Loucy (cell line): Measurements from ENCODE around the gene C7orf57.

Experiments used
- H2AFZ ChIP-seq: fragments of 200-600 bp; sonication (generic); 2 replicates; pipeline ENCODE4 v1.6.0; 2016; ENCODE audit warnings: antibody characterized with exemption, mild to moderate bottlenecking, low read length, moderate library complexity
- H3F3A ChIP-seq: fragments of 200-600 bp; 2 replicates; pipeline ENCODE4 v1.6.0; 2016; ENCODE audit warnings: antibody characterized with exemption, low read depth, mild to moderate bottlenecking
- H3K27me3 ChIP-seq: fragments of 200-600 bp; sonication (generic); 2 replicates; pipeline ENCODE4 v1.6.1; 2014; ENCODE audit warnings: low read length, mild to moderate bottlenecking; ENCODE audit not compliant: insufficient read depth, poor library complexity, severe bottlenecking
- H3K36me3 ChIP-seq: fragments of 200-600 bp; sonication (generic); 2 replicates; pipeline ENCODE4 v1.6.1; 2016; ENCODE audit warnings: low read length; ENCODE audit not compliant: insufficient read depth
- H3K4me1 ChIP-seq: fragments of 200-600 bp; sonication (generic); 2 replicates; pipeline ENCODE4 v1.5.1; 2014; ENCODE audit warnings: low read length, mild to moderate bottlenecking; ENCODE audit not compliant: insufficient read depth, poor library complexity, severe bottlenecking
- H3K4me2 ChIP-seq: fragments of 200-600 bp; sonication (generic); 2 replicates; pipeline ENCODE4 v1.6.0; 2014; ENCODE audit warnings: antibody characterized with exemption, low read length, low read depth, mild to moderate bottlenecking; ENCODE audit not compliant: poor library complexity, severe bottlenecking
- H3K4me3 ChIP-seq: fragments of 200-600 bp; sonication (generic); 2 replicates; pipeline ENCODE4 v1.5.1; 2014; ENCODE audit warnings: low read length, mild to moderate bottlenecking, mixed read lengths; ENCODE audit not compliant: poor library complexity, severe bottlenecking
- H3K79me2 ChIP-seq: fragments of 200-600 bp; sonication (generic); 2 replicates; pipeline ENCODE4 v1.6.1; 2014; ENCODE audit warnings: low read length; ENCODE audit not compliant: insufficient read depth
- H3K9ac ChIP-seq: fragments of 200-600 bp; sonication (generic); 2 replicates; pipeline ENCODE4 v1.6.0; 2014; ENCODE audit warnings: mild to moderate bottlenecking, low read depth, low read length, moderate library complexity; ENCODE audit not compliant: poor library complexity, severe bottlenecking
- H3K9me2 ChIP-seq: fragments of 200-600 bp; sonication (generic); replicated peaks from 2 replicates; pipeline ENCODE4 v1.6.1; 2016; ENCODE audit warnings: low read depth, low read length, mixed read lengths
- H3K9me3 ChIP-seq: fragments of 200-600 bp; sonication (generic); 2 replicates; pipeline ENCODE4 v1.6.1; 2014; ENCODE audit warnings: mild to moderate bottlenecking, antibody characterized with exemption, low read length, low read depth; ENCODE audit not compliant: insufficient read depth
- H4K20me1 ChIP-seq: fragments of 200-600 bp; sonication (generic); 2 replicates; pipeline ENCODE4 v1.6.0; 2014; ENCODE audit warnings: antibody characterized with exemption, low read length, mild to moderate bottlenecking; ENCODE audit not compliant: insufficient read depth, poor library complexity, severe bottlenecking
- EZH2phosphoT487 ChIP-seq: fragments of 200-600 bp; IDR thresholded peaks from 2 replicates; pipeline ENCODE4 v1.6.1; 2018; ENCODE audit warnings: antibody characterized with exemption, mild to moderate bottlenecking, moderate library complexity, borderline replicate concordance
- TF ChIP-seq, protein P1 (sequence below): fragments of 200-600 bp; sonication (generic); conservative IDR thresholded peaks from 2 replicates; pipeline ENCODE4 v1.5.1; 2014; ENCODE audit warnings: mild to moderate bottlenecking, antibody characterized with exemption, low read length

The C7orf57 gene

DNA sequence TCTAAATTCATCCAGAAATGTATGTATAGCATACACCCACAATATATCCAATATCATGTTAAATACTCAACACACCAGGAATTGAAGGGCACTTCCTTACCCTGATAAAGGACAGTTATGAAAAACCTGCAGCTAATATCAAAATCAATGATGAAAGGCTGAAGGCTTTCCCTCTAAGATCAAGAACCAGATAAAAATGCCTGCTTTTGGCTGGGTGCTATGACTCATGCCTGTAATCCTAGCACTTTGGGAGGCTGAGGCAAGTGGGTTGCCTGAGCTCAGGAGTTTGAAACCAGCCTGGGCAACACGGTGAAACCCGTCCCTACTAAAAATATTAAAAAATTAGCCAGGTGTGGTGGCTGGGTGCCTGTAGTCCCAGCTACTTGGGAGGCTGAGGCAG lies 32.1 kb downstream of the C7orf57 start:
- Histone ChIP-seq H3K9me2 (no peaks in the 10 kb centered on the region), H3K9ac (no peak overlapping the region)
- TF ChIP-seq, protein P1, sequence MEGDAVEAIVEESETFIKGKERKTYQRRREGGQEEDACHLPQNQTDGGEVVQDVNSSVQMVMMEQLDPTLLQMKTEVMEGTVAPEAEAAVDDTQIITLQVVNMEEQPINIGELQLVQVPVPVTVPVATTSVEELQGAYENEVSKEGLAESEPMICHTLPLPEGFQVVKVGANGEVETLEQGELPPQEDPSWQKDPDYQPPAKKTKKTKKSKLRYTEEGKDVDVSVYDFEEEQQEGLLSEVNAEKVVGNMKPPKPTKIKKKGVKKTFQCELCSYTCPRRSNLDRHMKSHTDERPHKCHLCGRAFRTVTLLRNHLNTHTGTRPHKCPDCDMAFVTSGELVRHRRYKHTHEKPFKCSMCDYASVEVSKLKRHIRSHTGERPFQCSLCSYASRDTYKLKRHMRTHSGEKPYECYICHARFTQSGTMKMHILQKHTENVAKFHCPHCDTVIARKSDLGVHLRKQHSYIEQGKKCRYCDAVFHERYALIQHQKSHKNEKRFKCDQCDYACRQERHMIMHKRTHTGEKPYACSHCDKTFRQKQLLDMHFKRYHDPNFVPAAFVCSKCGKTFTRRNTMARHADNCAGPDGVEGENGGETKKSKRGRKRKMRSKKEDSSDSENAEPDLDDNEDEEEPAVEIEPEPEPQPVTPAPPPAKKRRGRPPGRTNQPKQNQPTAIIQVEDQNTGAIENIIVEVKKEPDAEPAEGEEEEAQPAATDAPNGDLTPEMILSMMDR, result no peak
- no peak for TF ChIP-seq EZH2phosphoT487

DNA sequence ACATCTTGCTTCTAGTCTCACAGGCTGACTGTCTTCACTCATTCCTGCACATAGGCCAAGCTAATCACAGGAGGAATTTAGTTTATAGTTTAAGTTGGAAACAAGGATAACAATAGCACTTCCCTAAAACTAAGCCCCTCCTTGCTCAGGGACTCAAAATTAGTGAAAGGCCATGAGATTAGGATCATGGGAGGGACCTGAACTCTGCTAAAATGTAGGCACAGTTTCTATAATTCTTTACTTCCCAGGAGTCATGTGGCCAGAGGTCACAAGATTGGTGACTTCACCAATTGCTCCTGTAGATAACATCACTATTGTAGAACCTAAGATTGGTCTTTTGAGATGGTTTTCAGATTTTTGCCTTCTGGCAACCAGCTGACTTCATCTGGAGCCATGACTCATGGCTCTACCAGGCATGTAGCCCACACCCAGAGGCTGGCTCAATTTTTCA lies 38.9 kb downstream of the C7orf57 start:
- H3K4me3 ChIP-seq, result no peak overlapping the region
- H4K20me1 ChIP-seq, result no peaks in the 10 kb centered on the region
- H2AFZ ChIP-seq, result no peak overlapping the region
- H3K4me2 ChIP-seq, result no peak overlapping the region
- no peaks in the 10 kb centered on the region for H3K4me1 ChIP-seq
- H3K36me3 ChIP-seq, result no peaks in the 10 kb centered on the region
- no peaks in the 10 kb centered on the region for H3K27me3 ChIP-seq
- no peaks in the 10 kb centered on the region for H3K79me2 ChIP-seq
- no peaks in the 10 kb centered on the region for H3F3A ChIP-seq
- no peak overlapping the region for H3K9ac ChIP-seq
- TF ChIP-seq EZH2phosphoT487, result no peak
- TF ChIP-seq, protein P1, result no peak
- no peaks in the 10 kb centered on the region for H3K9me2 ChIP-seq
- H3K9me3 ChIP-seq, result no peaks in the 10 kb centered on the region

More for the DNA sequence above, 32.1 kb downstream of the C7orf57 start:
- no peaks in the 10 kb centered on the region for H4K20me1 ChIP-seq
- H3K27me3 ChIP-seq, result no peaks in the 10 kb centered on the region
- no peaks in the 10 kb centered on the region for H3K79me2 ChIP-seq
- H2AFZ ChIP-seq, result no peak overlapping the region
- no peak overlapping the region for H3K4me2 ChIP-seq
- 0 out of 2 replicates have a peak, but pooled peaks cover 4% of the 10 kb centered on the region for H3K9me3 ChIP-seq
- H3K4me1 ChIP-seq, result no peaks in the 10 kb centered on the region
- H3K36me3 ChIP-seq, result no peaks in the 10 kb centered on the region
- H3K4me3 ChIP-seq, result no peak overlapping the region
- H3F3A ChIP-seq, result no peaks in the 10 kb centered on the region

- Histone ChIP-seq H3K9me2 (no peaks in the 10 kb centered on the region), H3K4me1 (no peaks in the 10 kb centered on the region), H3K4me3 (no peak overlapping the region), H3F3A (no peaks in the 10 kb centered on the region), H3K79me2 (no peaks in the 10 kb centered on the region), H3K9ac (no peak overlapping the region), H3K36me3 (no peaks in the 10 kb centered on the region), H4K20me1 (no peaks in the 10 kb centered on the region), H3K9me3 (no peaks in the 10 kb centered on the region), H3K4me2 (no peak overlapping the region), H3K27me3 (no peaks in the 10 kb centered on the region), H2AFZ (no peak overlapping the region)
- TF ChIP-seq, protein P1, result no peak
- no peak for TF ChIP-seq EZH2phosphoT487
Observed at GRCh38 chr7:48077423-48077822, 42.1 kb downstream of the C7orf57 start.
